LNCAP (cell line): ENCODE measurements around the gene TMEM176B.

ENCODE experiments used
- CTCF ChIP-seq: fragments of 450-650 bp; IDR thresholded peaks from 2 replicates; pipeline ENCODE4 v1.5.1; 2017; ENCODE audit warnings: mild to moderate bottlenecking

The TMEM176B gene

GRCh38 chr7:150793569-150794238 lies 6.5 kb downstream of the TMEM176B start:
- TF ChIP-seq CTCF = no peak

DNA sequence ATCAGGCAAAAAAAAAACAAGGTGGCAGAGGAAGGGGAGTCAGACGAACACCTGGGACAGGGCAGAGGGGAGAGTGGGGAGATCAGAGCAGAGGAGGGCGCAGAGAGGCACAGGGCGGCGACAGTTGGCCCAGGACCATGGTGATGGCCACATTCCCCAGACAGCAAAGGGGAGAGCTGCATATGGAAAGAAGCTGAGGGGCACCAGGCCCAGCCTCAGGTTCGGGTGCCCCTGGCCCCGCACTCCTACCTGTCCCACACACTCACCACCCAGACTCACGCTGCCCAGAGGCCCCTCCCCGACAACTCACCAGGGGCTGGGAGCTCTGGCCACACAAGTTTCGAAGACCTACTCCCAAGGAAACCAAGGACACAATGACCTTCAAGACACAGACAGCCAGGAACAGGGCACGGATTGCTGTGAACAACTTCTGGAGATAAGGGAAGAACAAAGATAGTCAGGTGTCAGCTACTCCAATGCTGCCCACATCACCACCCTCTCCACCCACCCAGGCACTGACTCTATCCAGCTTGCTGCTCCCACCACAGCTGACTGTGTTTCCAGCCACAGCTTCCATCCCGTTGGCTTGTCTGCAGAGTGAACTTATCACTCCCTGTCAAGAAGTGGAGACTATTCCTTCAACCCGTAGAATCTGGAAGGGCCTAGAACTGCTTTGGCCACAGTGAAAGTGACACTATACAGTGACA lies 8.3 kb downstream of the TMEM176B start:
- TF ChIP-seq CTCF = no peak

DNA sequence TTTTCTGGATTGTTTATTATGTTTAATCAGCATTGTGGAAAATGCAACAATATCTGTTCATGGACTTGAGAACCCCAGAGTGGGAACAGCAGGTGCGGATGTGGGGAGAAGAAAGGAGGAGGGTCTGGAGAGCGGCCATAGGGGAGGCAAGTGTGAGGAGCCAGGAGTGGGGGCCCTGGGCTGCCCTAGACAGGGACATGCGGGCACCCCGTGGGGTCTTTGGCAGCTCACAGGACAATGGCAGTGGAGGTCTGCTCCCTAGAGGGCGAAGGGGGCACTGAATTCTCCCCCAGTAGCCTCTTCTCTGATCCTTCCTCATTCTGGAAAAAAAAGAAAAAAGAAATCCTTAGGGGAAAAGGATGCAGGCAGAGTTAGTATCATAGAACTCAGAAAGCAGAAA lies 8.9 kb downstream of the TMEM176B start:
- no peak for TF ChIP-seq CTCF

DNA sequence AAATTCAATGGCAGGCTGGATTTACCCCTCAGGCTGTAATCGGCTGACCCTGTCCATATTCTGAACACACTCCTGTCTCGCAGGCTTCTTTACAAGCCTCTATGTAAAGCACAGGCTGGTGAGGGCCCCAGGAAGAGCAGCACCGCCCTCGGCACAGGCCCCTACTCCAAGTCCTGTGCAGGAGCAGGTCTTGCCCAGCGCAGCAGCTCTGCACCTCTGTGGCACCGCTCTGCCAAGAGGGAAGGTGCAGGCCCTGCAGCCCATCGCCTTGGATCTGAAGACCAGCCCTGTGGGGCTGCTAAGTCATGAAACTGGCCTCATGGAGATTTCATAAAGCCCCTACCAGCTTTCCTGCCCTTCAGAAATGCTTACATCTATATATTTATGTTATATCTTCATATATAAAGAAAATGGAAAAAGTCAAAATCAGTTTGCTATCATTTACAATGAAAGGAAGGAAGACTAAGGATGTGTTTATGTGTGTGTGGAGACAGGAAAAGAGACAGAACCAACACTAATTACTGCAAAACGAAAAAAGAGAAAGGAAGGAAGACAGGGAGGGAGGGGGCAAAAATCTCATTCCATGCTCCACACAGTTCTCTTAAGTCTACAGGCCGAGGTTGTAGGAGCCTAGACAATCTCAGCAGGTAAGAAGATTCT lies 9.6 kb downstream of the TMEM176B start:
- no peak for TF ChIP-seq CTCF

- TF ChIP-seq CTCF = no peak
Measured at GRCh38 chr7:150788474-150789269, 11.5 kb downstream of the TMEM176B start.

- TF ChIP-seq CTCF = no peak
Measured at GRCh38 chr7:150787321-150788281, 12.6 kb downstream of the TMEM176B start.
